Measurements from ENCODE around the gene HSF5. TPM values are rescaled to one million over a fixed set of nuclear protein-coding genes. Genes with fewer than 3 reads are reported as not detected.
A peak's percentile ranks its signal among the peaks of the same experiment; 100 is the strongest.

HSF5 gene
- total and polyA plus RNA-seq, 2 of the 13 experiments (the other 11 are each of a cell fraction or from before 2014, with no cell fraction given) = not detected

GRCh38 chr17:58391302-58391984 is 96.8 kb downstream of the HSF5 start (continued):
- TF ChIP-seq ATF3 (CRISPR knock-in tag; IDR thresholded peaks at IDR 0.05) = peak; percentile 82
- peak; percentile 68 for TF ChIP-seq ATF7-NPFF (CRISPR knock-in tag; IDR thresholded peaks at IDR 0.05; ENCODE audit: low read depth)
- TF ChIP-seq ZFP91 (CRISPR knock-in tag; IDR thresholded peaks at IDR 0.05; ENCODE audit: borderline replicate concordance) = peak; percentile 96
- TF ChIP-seq ZNF235 (CRISPR knock-in tag; IDR thresholded peaks at IDR 0.05; ENCODE audit: borderline replicate concordance) = peak; percentile 59; the same call in 1 of the 2 replicates
- no peak for TF ChIP-seq CERS6 (CRISPR knock-in tag; IDR thresholded peaks at IDR 0.05)
- TF ChIP-seq SNAPC5 (CRISPR knock-in tag; IDR thresholded peaks at IDR 0.05; ENCODE audit: borderline replicate concordance) = 0 out of 2 replicates have a peak, but pooled peaks have one; percentile 78
- no peak; the same call in 1 of the 2 replicates for TF ChIP-seq MTF1 (CRISPR knock-in tag; IDR thresholded peaks at IDR 0.05)
- TF ChIP-seq ATF1 (CRISPR knock-in tag; IDR thresholded peaks at IDR 0.05) = peak; percentile 85
- peak; percentile 92 for TF ChIP-seq DR1 (CRISPR knock-in tag; IDR thresholded peaks at IDR 0.05)
- TF ChIP-seq ZNF121 (CRISPR knock-in tag; IDR thresholded peaks at IDR 0.05) = 0 out of 2 replicates have a peak, but pooled peaks have one; percentile 60
- peak; percentile 96 for TF ChIP-seq ESRRA (CRISPR knock-in tag; IDR thresholded peaks at IDR 0.05; ENCODE audit: low read depth)
- TF ChIP-seq ZBTB44 (CRISPR knock-in tag; IDR thresholded peaks at IDR 0.05) = peak; percentile 74
- TF ChIP-seq POLR2AphosphoS5 (IDR thresholded peaks at IDR 0.05; ENCODE audit: low read depth, low read length) = peak; percentile 83
- peak; percentile 100 for TF ChIP-seq ZNF501 (CRISPR knock-in tag; IDR thresholded peaks at IDR 0.05)
- peak; percentile 100 for TF ChIP-seq HNF1A (IDR thresholded peaks at IDR 0.05; ENCODE audit: low read depth)
- TF ChIP-seq HNF1A (CRISPR knock-in tag; IDR thresholded peaks at IDR 0.05; ENCODE audit: borderline replicate concordance) = peak; percentile 100
- peak; percentile 98 for TF ChIP-seq TSC22D2 (CRISPR knock-in tag; IDR thresholded peaks at IDR 0.05; ENCODE audit: borderline replicate concordance)
- peak; percentile 54; the same call in 1 of the 2 replicates for TF ChIP-seq HNRNPUL1 (IDR thresholded peaks at IDR 0.05; ENCODE audit: low read depth, low read length)
- peak; percentile 98 for TF ChIP-seq MEF2D (CRISPR knock-in tag; IDR thresholded peaks at IDR 0.05)

All from HepG2 (cell line).